Measurements from ENCODE around the gene AHRR. TPM values are rescaled to one million over a fixed set of nuclear protein-coding genes. Genes with fewer than 3 reads are reported as not detected.

AHRR gene
- total RNA-seq, 1 experiment from 2014 or later: 2.2 TPM

- Histone ChIP-seq H3K14ac (ENCODE audit: insufficient read depth, low read length) (no peak overlapping the region), H3K56ac (ENCODE audit: insufficient read length, low read depth, low read length) (no peak overlapping the region), H4K91ac (ENCODE audit: insufficient read length, low read depth, low read length) (no peak overlapping the region), H3K27ac (ENCODE audit: insufficient read length, low read depth, low read length) (no peak overlapping the region), H4K20me1 (ENCODE audit: control insufficient read depth, insufficient read depth, insufficient read length) (no peaks in the 10 kb centered on the region), H2BK12ac (ENCODE audit: insufficient read length, low read depth, low read length) (no peak overlapping the region), H2AFZ (ENCODE audit: low read length) (no peak overlapping the region), H3K79me1 (ENCODE audit: insufficient read depth, low read depth, low read length, poor library complexity, severe bottlenecking) (no peaks in the 10 kb centered on the region), H3K23me2 (ENCODE audit: insufficient read length, low read depth, low read length, poor library complexity, severe bottlenecking) (peaks cover 5% of the 10 kb centered on the region), H4K5ac (ENCODE audit: insufficient read length, low read depth, low read length) (no peak overlapping the region), H4K8ac (replicated peaks; ENCODE audit: insufficient read length, low read depth, low read length) (no peak overlapping the region), H3K23ac (ENCODE audit: insufficient read length, low read depth, low read length) (no peak overlapping the region), H3T11ph (ENCODE audit: low read length) (no peak overlapping the region), H3K4ac (ENCODE audit: low read depth, low read length) (no peak overlapping the region), H3K9ac (ENCODE audit: extremely low read depth, insufficient read length, low read length) (no peak overlapping the region), H3K79me2 (ENCODE audit: insufficient read depth, low read length) (no peaks in the 10 kb centered on the region), H3K27me3 (ENCODE audit: insufficient read depth, low read length) (peaks cover 2% of the 10 kb centered on the region; the same call in 1 of the 2 replicates), H2BK20ac (ENCODE audit: low read depth, low read length, poor library complexity, severe bottlenecking) (no peak overlapping the region), H3K9me3 (ENCODE audit: control insufficient read depth, low read depth, low read length) (no peaks in the 10 kb centered on the region), H3K18ac (ENCODE audit: insufficient read length, low read depth, low read length) (no peak overlapping the region), H2BK5ac (ENCODE audit: insufficient read length, low read length) (no peak overlapping the region), H2BK15ac (ENCODE audit: low read depth, low read length) (no peak overlapping the region), H2AK5ac (ENCODE audit: insufficient read length, low read length) (no peak overlapping the region), H3K4me1 (ENCODE audit: insufficient read depth, low read length) (no peaks in the 10 kb centered on the region), H3K4me2 (ENCODE audit: insufficient read depth, insufficient read length, low read length) (no peak overlapping the region), H2BK120ac (ENCODE audit: low read depth, low read length, poor library complexity, severe bottlenecking) (no peak overlapping the region)
- Mint-ChIP-seq H3K27me3 (ENCODE audit: low read depth) (peaks cover 36% of the 10 kb centered on the region), H3K4me1 (peaks cover 5 to 11% of the 10 kb centered on the region in 2 experiments), H3K9me3 (no peaks in the 10 kb centered on the region), H3K36me3 (ENCODE audit: insufficient read depth in 1 of 3, low read depth in 3 of 3) (no peaks in the 10 kb centered on the region; a peak in 1 of 7 replicates), H3K4me3 (no peak overlapping the region), H3K27ac (no peak overlapping the region; a peak in 1 of 7 replicates)
- no peak for TF ChIP-seq CTCF (conservative IDR thresholded peaks at IDR 0.05)
- DNase-seq: peak; percentile 21
- WGBS (ENCODE audit: extremely low coverage, insufficient read length, low lambda C conversion rate): no CpG with 5 or more reads among the region's 30 CpGs
Measured at GRCh38 chr5:375921-376798, 54.6 kb downstream of the AHRR start.
